VCaP (cell line): ENCODE results near the gene KRTAP10-5.
"Not testable (repeated sequence)": the region's sequence is repeated elsewhere in the genome, so short reads cannot be mapped to it uniquely, and the experiment has no call there.

Experiments
- H3K27ac ChIP-seq: fragments of 450-650 bp; 2 replicates; pipeline ENCODE4 v1.5.1; 2017
- TF ChIP-seq, protein P1 (sequence below): fragments of 450-650 bp; conservative IDR thresholded peaks from 2 replicates; pipeline ENCODE4 v1.5.1; 2017; ENCODE audit warnings: mild to moderate bottlenecking, moderate library complexity

Gene KRTAP10-5

DNA sequence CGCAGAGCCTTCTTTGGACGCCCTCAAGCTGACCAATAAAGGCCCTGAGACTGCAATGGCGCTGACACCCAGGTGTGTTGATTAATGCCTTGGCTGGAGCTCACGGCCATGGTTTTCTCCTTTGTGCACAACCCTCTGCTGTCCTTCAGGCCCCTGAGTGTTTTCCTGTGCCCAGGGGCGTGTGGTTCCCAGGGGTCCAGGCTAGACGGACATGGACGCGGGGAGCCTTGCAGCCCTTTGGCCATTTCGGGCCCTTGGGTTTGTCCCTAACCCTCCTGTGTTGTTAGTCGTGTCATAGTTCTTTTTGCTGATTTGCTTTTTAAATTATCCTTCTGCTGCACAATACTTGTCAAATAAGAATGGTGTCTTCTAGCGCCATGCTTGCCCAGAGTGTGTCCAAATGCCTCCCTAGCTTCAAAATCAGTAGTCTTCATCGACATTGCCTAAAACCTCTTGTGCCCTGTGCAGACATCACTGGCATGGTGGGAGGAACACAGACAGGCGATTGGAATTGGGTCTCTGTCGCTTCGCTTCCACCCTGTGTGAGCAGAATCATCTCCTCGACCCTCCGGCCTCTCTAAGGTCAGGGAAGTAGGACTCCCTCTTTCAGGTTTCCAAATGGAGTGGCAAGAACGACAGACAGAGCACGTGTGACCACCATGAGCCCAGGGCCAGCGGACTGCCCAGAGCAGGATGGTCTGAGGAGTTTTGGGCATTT lies 4.9 kb downstream of the KRTAP10-5 start:
- H3K27ac ChIP-seq = no peak overlapping the region
- TF ChIP-seq, protein P1, sequence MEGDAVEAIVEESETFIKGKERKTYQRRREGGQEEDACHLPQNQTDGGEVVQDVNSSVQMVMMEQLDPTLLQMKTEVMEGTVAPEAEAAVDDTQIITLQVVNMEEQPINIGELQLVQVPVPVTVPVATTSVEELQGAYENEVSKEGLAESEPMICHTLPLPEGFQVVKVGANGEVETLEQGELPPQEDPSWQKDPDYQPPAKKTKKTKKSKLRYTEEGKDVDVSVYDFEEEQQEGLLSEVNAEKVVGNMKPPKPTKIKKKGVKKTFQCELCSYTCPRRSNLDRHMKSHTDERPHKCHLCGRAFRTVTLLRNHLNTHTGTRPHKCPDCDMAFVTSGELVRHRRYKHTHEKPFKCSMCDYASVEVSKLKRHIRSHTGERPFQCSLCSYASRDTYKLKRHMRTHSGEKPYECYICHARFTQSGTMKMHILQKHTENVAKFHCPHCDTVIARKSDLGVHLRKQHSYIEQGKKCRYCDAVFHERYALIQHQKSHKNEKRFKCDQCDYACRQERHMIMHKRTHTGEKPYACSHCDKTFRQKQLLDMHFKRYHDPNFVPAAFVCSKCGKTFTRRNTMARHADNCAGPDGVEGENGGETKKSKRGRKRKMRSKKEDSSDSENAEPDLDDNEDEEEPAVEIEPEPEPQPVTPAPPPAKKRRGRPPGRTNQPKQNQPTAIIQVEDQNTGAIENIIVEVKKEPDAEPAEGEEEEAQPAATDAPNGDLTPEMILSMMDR = no peak

DNA sequence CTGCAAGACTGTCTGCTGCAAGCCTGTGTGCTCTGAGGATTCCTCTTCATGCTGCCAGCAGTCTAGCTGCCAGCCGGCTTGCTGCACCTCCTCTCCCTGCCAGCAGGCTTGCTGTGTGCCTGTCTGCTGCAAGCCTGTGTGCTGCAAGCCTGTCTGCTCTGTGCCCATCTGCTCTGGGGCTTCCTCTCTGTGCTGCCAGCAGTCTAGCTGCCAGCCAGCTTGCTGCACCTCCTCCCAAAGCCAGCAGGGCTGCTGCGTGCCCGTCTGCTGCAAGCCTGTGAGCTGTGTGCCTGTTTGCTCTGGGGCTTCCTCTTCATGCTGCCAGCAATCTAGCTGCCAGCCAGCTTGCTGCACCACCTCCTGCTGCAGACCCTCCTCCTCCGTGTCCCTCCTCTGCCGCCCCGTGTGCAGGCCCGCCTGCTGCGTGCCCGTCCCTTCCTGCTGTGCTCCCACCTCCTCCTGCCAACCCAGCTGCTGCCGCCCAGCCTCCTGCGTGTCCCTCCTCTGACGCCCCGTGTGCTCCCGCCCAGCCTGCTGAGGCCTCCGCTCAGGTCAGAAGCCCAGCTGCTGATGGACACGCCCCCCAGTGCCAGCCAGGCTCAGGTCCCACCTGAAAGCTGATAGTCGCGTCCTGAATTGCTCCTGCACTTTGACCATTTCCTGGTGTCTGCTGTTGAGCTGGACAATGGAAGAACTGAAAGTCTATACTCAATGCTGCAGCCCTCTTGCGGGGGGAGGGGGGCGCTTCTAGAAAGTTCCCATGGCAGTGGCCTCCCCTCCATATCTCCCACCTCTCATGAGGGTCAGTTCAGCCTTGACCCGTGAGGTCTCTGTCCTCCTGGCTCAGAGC lies 5.7 kb downstream of the KRTAP10-5 start:
- TF ChIP-seq, protein P1 = peak; percentile 11; the same call in 1 of the 2 replicates
- H3K27ac ChIP-seq = no peak overlapping the region

DNA sequence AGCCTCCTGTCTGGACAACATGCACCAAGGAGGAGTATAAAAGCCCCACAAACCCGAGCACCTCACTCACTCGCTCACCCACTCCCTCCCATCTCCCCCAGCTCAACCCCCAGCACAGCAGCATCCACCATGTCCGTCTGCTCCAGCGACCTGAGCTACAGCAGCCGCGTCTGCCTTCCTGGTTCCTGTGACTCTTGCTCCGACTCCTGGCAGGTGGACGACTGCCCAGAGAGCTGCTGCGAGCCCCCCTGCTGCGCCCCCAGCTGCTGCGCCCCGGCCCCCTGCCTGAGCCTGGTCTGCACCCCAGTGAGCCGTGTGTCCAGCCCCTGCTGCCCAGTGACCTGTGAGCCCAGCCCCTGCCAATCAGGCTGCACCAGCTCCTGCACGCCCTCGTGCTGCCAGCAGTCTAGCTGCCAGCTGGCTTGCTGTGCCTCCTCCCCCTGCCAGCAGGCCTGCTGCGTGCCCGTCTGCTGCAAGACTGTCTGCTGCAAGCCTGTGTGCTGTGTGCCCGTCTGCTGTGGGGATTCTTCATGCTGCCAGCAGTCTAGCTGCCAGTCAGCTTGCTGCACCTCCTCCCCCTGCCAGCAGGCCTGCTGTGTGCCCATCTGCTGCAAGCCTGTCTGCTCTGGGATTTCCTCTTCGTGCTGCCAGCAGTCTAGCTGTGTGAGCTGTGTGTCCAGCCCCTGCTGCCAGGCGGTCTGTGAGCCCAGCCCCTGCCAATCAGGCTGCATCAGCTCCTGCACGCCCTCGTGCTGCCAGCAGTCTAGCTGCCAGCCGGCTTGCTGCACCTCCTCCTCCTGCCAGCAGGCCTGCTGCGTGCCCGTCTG lies 6.6 kb downstream of the KRTAP10-5 start, which contains the start of gene KRTAP10-4:
KRTAP10-4 (plus strand) TSS at position 100 of the 827 bp plus-strand sequence; CDS start at position 130, 30 bp downstream.
- H3K27ac ChIP-seq = not testable (repeated sequence)

DNA sequence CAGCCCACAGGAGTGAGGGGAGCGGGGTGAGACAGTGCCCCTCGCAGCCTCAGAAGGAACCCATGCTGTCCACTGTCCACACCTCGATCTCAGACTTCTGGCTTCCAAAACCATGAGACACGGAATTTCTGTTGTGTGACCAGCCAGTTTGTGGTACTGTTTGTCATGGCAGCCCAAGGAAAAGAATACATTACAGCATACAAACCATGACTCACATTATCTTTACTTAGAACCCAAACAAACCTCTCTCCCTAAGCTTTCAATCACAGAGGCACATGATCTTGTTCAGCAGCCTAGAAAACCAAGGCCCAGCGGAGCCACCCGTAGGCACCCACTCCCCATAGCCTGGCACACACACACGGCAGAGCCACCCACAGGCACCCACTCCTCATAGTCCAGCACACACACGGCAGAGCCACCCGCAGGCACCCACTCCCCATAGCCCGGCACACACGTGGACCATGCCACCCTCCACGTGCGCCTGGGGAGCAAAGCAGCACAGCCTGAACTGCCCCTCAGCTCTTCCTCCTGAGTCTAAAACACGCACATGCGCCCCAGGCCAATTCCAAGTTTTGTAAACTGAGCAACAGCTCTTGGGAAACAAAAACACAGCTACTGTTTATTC lies 7.3 kb downstream of the KRTAP10-5 start:
- TF ChIP-seq, protein P1 = no peak
- H3K27ac ChIP-seq = no peak overlapping the region

- H3K27ac ChIP-seq = no peak overlapping the region
- TF ChIP-seq, protein P1 = no peak
Measured at GRCh38 chr21:44571844-44572782, 8.3 kb downstream of the KRTAP10-5 start.

GRCh38 chr21:44571296-44571695 lies 9.1 kb downstream of the KRTAP10-5 start:
- TF ChIP-seq, protein P1 = no peak
- H3K27ac ChIP-seq = no peak overlapping the region
